ENCODE data around the gene MAP3K21.

MAP3K21 gene

GRCh38 chr1:233294913-233295236 lies 32.6 kb upstream of the MAP3K21 start (continued):
- TF ChIP-seq, protein P1, sequence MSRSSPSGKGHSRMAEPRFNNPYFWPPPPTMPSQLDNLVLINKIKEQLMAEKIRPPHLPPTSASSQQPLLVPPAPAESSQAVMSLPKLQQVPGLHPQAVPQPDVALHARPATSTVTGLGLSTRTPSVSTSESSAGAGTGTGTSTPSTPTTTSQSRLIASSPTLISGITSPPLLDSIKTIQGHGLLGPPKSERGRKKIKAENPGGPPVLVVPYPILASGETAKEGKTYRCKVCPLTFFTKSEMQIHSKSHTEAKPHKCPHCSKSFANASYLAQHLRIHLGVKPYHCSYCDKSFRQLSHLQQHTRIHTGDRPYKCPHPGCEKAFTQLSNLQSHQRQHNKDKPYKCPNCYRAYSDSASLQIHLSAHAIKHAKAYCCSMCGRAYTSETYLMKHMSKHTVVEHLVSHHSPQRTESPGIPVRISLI (tag by site-specific recombination; IDR thresholded peaks at IDR 0.05), result peak; percentile 60; the same call in 1 of the 2 replicates
- TF ChIP-seq ZNF2 (tag by site-specific recombination; IDR thresholded peaks at IDR 0.05) (peak; percentile 77; the same call in 1 of the 2 replicates), ZNF768 (tag by site-specific recombination; IDR thresholded peaks at IDR 0.05) (no peak), PRDM10 (tag by site-specific recombination; IDR thresholded peaks at IDR 0.05) (peak; percentile 95), OSR2 (tag by site-specific recombination; IDR thresholded peaks at IDR 0.05) (0 out of 2 replicates have a peak, but pooled peaks have one; percentile 5), ZNF530 (tag by site-specific recombination; IDR thresholded peaks at IDR 0.05; ENCODE audit: low read depth) (no peak), ZNF623 (tag by site-specific recombination; IDR thresholded peaks at IDR 0.05) (0 out of 2 replicates have a peak, but pooled peaks have one; percentile 20), HOXA7 (CRISPR knock-in tag; IDR thresholded peaks at IDR 0.05; ENCODE audit: borderline replicate concordance) (no peak), ZFHX2 (tag by site-specific recombination; conservative IDR thresholded peaks at IDR 0.05) (peak; percentile 37; the same call in 1 of the 2 replicates), ZEB2 (tag by site-specific recombination; IDR thresholded peaks at IDR 0.05) (peak; percentile 84), ZNF558 (tag by site-specific recombination; IDR thresholded peaks at IDR 0.05) (peak; percentile 29; the same call in 1 of the 2 replicates), KLF16 (tag by site-specific recombination; IDR thresholded peaks at IDR 0.05) (peak; percentile 37; the same call in 1 of the 2 replicates), ZNF112 (tag by site-specific recombination; IDR thresholded peaks at IDR 0.05) (no peak), ZNF514 (tag by site-specific recombination; IDR thresholded peaks at IDR 0.05) (no peak), SP2 (tag by site-specific recombination; IDR thresholded peaks at IDR 0.05) (peak; percentile 54), ZBTB17 (tag by site-specific recombination; IDR thresholded peaks at IDR 0.05) (peak; percentile 88), ZNF501 (tag by site-specific recombination; IDR thresholded peaks at IDR 0.05) (peak; percentile 57; the same call in 1 of the 2 replicates), ZNF266 (tag by site-specific recombination; IDR thresholded peaks at IDR 0.05; ENCODE audit: low read depth) (no peak), ZBTB7A (tag by site-specific recombination; IDR thresholded peaks at IDR 0.05; ENCODE audit: low read depth) (no peak), ZNF24 (tag by site-specific recombination; IDR thresholded peaks at IDR 0.05) (peak; percentile 73; the same call in 1 of the 2 replicates), KLF8 (tag by site-specific recombination; IDR thresholded peaks at IDR 0.05) (peak; percentile 44; the same call in 1 of the 2 replicates), ZNF214 (tag by site-specific recombination; IDR thresholded peaks at IDR 0.05; ENCODE audit: borderline replicate concordance) (no peak)
- TF ChIP-seq, protein P2, sequence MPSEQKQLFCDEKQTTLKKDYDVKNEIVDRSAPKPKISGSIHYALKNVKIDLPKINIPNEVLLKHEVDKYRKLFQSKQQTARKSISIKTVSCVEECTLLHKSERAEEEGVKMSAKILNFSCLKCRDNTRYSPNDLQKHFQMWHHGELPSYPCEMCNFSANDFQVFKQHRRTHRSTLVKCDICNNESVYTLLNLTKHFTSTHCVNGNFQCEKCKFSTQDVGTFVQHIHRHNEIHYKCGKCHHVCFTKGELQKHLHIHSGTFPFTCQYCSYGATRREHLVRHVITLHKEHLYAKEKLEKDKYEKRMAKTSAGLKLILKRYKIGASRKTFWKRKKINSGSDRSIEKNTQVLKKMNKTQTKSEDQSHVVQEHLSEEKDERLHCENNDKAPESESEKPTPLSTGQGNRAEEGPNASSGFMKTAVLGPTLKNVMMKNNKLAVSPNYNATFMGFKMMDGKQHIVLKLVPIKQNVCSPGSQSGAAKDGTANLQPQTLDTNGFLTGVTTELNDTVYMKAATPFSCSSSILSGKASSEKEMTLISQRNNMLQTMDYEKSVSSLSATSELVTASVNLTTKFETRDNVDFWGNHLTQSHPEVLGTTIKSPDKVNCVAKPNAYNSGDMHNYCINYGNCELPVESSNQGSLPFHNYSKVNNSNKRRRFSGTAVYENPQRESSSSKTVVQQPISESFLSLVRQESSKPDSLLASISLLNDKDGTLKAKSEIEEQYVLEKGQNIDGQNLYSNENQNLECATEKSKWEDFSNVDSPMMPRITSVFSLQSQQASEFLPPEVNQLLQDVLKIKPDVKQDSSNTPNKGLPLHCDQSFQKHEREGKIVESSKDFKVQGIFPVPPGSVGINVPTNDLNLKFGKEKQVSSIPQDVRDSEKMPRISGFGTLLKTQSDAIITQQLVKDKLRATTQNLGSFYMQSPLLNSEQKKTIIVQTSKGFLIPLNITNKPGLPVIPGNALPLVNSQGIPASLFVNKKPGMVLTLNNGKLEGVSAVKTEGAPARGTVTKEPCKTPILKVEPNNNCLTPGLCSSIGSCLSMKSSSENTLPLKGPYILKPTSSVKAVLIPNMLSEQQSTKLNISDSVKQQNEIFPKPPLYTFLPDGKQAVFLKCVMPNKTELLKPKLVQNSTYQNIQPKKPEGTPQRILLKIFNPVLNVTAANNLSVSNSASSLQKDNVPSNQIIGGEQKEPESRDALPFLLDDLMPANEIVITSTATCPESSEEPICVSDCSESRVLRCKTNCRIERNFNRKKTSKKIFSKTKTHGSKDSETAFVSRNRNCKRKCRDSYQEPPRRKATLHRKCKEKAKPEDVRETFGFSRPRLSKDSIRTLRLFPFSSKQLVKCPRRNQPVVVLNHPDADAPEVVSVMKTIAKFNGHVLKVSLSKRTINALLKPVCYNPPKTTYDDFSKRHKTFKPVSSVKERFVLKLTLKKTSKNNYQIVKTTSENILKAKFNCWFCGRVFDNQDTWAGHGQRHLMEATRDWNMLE (tag by site-specific recombination; conservative IDR thresholded peaks at IDR 0.05; ENCODE audit: low read depth), result 0 out of 2 replicates have a peak, but pooled peaks have one; percentile 36
- TF ChIP-seq, protein P3, sequence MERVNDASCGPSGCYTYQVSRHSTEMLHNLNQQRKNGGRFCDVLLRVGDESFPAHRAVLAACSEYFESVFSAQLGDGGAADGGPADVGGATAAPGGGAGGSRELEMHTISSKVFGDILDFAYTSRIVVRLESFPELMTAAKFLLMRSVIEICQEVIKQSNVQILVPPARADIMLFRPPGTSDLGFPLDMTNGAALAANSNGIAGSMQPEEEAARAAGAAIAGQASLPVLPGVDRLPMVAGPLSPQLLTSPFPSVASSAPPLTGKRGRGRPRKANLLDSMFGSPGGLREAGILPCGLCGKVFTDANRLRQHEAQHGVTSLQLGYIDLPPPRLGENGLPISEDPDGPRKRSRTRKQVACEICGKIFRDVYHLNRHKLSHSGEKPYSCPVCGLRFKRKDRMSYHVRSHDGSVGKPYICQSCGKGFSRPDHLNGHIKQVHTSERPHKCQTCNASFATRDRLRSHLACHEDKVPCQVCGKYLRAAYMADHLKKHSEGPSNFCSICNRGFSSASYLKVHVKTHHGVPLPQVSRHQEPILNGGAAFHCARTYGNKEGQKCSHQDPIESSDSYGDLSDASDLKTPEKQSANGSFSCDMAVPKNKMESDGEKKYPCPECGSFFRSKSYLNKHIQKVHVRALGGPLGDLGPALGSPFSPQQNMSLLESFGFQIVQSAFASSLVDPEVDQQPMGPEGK (tag by site-specific recombination; IDR thresholded peaks at IDR 0.05), result peak; percentile 97
- TF ChIP-seq, protein P4, sequence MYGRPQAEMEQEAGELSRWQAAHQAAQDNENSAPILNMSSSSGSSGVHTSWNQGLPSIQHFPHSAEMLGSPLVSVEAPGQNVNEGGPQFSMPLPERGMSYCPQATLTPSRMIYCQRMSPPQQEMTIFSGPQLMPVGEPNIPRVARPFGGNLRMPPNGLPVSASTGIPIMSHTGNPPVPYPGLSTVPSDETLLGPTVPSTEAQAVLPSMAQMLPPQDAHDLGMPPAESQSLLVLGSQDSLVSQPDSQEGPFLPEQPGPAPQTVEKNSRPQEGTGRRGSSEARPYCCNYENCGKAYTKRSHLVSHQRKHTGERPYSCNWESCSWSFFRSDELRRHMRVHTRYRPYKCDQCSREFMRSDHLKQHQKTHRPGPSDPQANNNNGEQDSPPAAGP (tag by site-specific recombination; IDR thresholded peaks at IDR 0.05), result peak; percentile 48; the same call in 1 of the 2 replicates

Measured in HEK293 (cell line).